HG02938 (cell line): Measurements from ENCODE around the gene IQCK.

Experiments
- ATAC-seq: cut with Tn5 transposase; IDR thresholded peaks from one replicate; pipeline ENCODE4 v1.9.1; 2021; ENCODE audit warnings: mild to moderate bottlenecking, moderate library complexity; ENCODE audit not compliant: unreplicated experiment

IQCK gene

DNA sequence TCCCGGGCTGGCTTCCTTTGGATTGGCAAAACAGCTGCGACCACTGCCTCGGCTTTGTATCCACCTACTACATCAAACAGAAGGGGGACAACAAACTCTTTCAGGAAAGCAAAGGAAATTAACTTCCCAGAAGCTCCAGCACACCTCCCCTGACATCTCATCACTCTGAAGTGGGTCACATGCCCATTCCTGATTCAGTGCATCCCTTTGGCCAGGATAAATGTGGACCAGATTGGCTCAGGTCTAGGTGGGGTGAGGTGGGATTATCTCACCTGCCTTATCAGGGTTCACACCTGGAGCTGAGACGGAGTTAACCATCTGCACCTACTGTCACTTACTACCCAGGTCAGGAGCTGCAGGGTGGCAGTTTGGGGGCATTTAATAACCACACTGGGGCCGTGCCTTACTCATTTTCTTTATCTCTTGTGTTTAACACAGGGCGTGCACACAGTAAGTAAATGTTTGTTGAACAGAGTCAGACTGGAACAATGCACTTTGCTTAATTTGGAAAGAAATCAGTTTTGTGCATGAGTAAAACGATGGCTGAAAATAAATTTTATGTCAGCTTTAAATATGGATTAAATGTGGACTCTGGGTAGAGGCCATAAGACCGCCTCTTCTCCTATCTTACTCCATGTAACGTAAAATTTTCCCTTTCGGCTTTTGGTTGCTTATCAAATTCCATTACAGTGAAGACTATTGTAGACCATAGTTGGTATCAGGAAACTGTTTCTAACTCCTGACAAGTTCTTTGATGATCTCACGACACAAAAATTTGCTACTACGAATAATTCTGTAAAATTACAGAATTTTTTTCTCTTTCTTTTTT lies 36.0 kb downstream of the IQCK start:
- ATAC-seq: no peak

DNA sequence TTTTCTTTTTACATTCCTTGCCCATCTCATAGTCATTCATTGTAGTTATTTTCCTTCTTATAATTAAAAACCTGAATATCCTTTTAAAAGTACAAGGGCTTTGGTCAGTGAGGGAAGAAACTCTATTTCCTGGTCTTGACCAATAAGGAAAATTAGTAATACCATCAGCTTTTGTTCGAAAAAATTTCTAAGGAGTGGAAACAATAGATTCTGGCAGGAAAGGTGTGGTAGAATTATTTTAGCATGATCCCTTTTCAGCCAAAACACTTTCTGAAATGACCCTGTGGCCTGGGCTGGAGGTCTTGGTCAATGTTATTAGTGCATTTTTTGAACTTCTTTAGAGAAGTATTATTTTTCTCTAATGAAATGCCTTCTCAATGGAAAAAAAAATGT lies 36.6 kb downstream of the IQCK start:
- ATAC-seq: no peak

DNA sequence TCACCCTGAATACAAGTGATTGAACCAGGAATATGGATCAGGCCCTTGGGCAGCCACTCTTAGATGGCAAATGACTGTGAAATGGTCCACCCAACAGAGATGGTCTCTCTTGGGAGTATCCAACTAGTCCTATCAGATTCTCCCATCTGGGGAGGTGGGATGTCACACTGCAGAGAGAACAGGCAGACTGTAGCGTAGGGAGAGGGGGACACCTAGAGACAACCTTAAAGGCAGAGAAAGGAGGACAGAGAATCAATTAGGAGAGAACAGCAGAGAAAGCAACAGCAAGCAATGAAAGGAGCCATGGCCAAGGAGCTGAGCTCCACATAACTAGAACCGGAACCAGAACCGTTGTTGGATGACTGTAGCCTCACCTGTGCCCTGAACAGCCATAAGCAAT lies 37.2 kb downstream of the IQCK start:
- no peak for ATAC-seq

DNA sequence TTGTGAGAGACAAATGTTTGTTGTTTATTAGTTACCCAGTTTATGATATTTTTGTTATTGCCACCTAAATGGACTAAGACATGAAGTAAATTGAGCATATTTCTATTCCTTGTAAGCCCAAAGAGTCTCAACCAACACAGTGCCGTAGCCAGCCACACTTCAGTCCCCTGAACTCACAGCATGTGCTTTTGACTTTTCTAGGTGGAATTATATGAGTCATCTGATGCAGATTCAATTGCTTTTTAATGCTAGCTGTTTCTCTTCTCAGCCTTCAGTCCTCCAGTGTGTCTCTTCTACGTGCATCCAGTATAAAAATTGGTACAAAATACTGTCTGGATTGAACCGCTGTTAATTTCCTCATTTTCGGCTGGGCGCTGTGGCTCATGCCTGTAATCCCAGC lies 39.0 kb downstream of the IQCK start:
- ATAC-seq: no peak

DNA sequence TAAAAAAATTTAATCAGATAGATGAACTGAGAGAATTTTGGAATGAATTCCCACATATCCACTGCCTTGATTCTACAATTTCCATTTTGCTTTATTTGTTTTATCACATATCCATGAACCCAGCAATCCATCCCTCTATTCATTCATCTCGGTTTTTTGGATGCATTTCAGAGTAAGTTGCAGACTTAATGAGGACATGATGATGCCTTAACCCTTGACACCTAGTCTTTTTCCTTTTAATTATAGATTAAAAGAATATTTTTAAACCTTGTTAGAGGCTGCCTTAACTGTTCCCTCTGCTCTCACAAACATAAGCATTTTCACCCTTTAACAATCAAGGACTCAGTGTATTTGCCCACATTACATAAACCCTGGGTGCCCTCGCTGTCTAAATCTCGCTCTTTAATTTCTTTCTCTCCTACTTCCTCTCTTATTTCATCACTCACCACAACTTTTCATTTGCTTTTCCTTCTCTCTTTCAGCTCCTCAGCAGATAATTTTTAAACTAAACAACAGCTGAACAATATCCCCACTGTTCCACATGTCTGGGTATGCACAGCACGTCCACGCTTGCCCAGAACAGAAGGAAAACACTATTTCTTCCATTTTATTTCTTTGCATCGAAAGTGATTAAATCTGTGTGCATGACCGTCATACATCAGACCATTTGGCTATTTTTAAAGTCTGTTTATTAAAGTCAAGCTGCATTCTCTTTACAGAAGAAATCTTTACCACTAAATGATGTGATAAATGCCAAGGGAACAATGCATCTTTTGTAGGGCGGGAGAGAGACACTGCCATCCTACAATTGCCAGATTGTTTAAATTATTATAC lies 39.9 kb downstream of the IQCK start:
- no peak for ATAC-seq

DNA sequence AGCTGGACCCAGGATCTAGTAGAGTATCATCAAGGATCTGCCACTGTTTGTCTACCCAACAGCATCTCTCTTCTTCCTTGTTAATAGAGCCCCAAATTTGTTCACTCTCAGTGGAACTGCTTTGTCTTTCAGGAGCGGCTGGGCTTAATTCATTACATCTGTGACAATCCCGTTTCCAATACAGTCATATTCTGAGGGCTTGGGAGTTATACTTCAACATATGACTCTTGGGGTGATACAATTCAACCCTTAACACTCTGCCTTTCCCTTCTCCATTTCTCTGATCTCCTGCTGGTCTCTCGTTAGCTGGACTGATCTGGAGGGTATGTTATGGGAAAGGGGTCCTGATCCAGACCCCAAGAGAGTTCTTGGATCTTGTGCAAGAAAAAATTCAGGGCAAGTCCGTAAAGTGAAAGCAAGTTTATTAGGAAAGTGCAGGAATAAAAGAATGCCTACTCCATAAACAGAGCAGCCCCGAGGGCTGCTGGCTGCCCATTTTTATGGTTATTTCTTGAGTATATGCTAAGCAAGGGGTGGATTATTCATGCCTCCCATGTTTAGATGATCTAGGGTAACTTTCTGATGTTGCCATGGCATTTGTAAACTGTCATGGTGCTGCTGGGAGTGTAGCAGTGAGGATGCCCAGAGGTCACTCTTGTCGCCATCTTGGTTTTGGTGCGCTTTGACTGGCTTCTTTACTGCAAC lies 42.4 kb downstream of the IQCK start:
- ATAC-seq: no peak

DNA sequence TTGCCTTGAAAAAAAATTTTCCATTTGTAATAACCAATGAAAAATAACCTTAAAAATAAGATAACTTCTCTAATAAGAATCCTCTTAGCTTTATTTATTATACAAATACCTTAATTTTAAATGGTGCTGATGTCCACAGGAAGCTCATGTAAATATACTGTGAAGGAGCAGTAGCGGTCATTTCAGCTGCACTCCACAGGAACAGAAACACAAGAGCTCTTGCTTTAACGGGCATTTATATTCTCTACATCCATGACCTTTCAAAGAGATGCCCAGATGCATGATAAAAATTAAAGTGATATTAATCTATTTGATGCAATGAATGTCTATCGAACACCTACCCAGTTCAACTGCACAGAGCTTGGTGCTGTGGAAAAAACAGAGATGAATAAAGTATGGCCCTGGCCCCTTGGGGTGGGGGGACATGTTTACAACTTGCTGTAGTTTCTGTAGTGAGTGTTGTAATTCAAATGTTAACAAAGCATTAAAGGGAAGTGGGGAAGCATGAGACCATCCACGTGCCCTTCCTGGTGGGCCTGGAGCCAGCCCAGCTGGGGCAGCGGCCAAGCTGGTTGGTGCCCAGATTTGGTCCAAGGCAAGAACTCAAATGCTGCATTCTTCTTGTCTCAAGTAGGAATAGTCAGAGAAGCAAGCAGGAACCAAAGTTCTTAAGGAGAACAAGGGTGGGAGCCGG lies 47.9 kb downstream of the IQCK start:
- no peak for ATAC-seq

DNA sequence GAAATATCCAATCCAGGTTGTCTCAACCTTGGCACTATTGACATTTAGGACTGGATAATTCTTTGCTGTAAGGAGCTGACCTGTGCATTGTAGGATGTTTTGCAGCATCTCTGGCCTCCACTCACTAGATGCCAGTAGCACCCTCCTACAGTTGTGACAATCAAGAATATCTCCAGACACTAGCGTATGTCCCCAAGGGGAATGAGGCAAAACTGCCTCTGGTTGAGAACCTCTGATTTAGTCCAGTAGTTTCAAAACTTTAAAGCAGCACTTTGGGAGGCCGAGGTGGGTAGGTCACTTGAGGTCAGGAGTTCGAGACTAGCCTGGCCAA lies 48.4 kb downstream of the IQCK start:
- no peak for ATAC-seq

DNA sequence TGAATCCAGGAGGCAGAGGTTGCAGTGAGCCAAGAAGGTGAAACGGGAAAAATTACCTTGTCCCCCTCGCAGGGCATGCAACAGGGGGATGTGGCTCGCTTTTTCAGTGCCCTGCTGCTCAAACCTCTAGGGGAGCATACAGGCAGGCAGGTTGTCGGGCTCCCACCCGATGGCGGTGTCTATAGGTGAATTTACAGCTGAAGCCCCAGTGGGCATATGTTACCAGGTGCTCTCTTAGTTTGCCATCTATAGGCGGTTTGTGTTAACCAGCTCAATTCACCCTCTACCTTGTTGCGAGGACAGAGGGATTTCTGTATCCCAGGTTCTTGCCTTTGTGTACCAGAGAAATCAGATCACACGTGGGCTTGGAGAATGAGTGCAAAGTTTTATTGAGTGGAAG lies 48.9 kb downstream of the IQCK start:
- no peak for ATAC-seq

DNA sequence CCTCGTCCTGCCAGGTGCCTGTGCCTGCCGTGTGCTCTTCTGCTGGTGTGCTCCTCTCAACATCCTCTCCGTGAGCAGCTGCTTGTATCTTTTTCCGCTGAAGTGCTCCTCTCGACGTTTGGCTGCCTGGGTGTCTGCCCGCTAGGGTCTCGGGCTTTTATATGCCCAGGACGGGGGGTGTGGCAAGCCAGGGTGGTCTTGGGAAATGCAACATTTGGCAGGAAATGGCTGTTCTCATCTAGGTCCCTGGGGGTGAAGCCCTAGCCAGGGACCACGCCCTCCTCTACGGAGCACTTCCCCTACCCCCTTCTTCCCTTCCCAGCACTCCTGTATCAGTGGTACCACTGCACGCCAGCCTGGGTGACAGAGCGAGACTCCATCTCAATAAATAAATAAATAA lies 49.4 kb downstream of the IQCK start:
- ATAC-seq: no peak

DNA sequence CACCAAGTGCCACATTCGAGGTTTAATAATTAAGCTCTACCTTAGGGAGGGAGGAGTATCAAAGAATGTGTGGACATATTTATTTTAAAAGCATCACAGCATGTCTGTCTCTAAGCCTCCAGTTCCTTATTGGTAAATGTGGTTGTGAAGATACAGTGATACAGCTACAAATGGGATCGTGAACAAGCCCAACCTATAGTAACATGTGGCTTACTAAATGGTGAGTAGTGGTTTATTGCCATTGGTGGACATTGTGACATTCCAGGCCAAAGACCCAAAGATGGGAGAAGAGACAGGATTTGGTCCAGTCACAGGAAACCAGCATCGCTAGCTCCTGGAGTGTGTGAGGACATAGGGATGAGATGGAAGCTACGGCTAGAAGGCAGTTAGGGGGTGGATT lies 51.2 kb downstream of the IQCK start:
- ATAC-seq: no peak

DNA sequence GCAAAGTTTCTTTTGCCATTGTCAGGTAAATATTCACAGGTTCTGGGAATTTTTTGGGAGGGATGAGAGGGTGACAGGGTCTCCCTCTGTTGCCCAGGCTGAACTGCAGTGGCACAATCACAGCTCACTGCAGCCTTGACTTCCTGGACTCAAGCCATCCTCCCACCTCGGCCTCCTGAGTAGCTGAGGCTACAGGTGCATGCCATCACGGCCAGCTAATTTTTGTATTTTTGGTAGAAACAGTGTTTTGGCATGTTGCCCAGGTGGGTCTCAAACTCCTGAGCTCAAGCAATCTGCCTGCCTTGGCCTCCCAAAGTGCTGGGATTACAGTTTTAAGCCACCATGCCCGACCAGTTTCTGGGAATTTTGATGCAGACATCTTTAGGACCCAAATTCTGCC lies 53.0 kb downstream of the IQCK start:
- ATAC-seq: no peak

DNA sequence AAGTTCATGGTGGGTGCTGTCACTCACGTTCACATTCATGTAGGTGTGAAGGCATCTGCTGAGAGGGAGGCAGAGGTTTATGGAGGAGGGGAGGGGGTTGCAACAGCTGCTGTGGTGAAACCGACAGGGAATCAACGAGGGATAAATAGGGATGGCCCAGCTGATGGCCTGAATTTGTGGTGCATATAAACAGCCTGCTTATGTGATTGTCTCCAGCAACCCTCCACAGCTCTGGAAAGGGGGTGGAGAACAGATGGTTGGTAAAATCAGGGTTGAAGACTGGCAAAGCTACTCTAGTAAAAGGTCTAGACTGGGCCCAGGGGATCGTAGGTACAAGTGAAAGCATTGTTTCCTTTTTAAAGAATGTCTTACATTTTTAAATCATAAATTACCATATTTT lies 53.7 kb downstream of the IQCK start:
- no peak for ATAC-seq

DNA sequence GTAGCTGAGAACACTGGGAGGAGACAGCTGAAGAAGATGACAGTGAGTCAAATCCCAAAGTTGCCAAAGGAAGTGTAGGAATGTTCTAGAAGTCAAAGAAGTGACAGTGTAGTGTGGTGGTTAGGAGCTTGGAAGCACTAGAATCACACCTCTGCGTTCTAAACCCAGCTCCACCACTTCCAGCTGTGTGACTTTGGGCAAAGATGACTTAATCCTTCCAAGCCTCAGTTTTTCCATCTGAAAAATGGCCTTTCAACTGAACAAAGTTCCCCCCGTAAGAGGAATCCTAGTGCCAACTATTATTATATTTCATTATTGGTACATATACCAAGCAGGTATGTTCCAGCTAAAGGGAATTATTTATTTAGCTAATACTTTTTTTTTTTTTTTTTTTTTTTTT lies 56.0 kb downstream of the IQCK start:
- ATAC-seq: no peak

DNA sequence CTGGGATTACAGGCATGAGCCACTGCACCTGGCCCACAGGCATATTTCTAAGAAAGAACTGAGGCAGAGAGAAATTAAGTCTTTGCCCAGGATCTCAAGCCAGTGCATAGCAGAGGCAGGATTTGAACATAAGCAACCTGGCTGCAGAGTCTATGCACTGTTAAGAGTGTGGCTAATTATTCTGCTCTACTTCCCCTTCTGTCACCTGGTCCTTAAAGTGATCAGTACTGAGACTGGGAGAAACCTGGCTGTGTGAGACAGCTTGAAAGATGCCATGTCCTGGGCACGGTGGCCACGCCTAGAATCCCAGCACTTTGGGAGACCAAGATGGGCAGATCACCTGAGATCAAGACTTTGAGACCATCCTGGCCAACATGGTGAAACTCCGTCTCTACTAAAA lies 58.1 kb downstream of the IQCK start:
- ATAC-seq: no peak

DNA sequence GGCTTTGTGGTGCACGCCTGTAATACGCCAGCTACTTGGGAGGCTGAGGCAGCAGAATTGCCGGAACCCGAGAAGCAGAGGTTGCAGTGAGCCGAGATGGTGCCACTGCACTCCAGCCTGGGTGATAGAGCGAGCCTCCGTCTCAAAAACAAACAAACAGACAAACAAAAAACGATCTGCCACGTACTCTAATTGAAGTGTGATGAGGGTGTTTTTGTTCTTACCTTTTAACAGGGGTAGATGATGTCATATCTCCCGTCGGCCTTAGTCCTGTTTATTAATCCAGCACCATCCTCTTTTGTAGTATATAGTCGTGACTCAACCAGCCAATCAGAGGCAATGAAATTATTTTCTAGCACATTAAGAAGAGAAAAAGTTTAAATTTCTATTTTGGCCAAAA lies 58.5 kb downstream of the IQCK start:
- no peak for ATAC-seq

DNA sequence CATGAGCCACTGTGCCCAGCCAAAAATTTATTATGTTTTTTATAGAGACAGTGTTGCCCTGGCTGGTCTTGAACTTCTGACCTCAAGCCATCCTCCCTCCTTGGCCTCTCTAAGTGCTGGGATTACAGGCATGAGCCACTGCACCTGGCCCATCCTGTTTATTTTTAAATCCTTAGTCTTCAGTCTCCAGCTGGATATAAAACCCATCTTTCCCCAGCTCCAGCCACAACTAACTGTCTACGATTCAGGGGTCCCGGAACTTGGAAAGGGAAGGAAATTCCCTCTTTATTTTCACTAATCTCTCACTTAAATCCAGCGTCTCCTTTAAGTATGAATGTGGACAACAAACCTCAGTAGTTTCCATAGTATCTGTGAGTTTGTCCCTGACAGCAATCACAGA lies 62.2 kb downstream of the IQCK start:
- ATAC-seq: no peak

DNA sequence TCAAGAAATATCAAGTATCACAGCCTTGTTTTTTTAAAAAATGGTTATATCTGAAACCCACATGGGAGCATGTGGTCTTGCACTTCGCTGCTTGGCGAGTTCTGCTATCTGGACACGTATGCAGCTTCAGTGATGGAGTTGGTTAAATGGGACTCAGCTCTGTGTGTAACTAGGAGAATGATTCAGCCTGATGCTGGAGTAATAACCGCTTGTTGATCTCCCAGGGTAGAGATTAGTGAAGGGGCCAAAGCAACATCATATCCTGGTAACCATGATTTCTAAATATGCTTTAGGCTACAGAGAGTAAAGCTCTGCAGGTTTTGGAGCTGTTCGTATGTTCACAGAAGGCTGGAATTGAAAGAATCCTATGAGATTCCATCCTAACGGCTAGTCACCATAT lies 63.2 kb downstream of the IQCK start:
- ATAC-seq: no peak

DNA sequence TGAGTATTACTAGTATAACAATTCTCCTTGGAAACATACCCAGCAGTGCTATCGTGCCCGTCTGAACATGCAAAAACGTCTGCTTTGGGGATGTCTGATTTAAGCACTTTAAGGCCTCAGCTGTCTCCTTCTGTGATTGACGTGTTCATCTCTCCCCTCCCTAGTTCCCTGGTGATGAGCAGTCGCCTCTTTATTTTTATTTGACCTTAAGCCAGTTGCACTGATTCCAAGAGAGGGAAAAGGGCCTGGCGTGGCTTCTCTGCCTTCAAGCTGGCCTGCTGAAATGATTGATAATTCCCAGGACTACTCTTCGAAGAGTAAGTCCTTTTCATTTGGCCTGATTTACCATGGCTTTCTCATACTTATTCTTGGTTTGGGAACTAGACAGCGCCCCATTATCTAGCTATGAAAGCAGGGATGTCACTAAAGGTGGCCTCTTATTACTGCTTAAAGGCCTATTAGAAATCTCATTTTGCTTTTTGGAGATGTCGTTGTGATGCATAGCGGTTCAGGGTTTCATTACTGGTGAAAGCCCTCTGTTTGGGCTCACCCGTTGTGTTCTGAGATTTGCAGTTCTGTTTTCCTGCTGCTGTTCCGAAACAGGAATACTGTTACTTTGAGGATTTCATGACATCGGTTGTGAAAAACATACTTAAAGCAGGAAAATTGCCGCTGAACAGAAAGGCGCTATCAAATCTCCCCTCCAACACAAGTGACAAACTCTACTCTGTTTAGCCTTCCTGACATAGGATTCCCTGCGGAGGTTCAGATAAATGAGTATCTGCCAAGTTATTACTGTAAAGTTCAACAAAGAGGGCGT lies 65.5 kb downstream of the IQCK start:
- no peak for ATAC-seq

DNA sequence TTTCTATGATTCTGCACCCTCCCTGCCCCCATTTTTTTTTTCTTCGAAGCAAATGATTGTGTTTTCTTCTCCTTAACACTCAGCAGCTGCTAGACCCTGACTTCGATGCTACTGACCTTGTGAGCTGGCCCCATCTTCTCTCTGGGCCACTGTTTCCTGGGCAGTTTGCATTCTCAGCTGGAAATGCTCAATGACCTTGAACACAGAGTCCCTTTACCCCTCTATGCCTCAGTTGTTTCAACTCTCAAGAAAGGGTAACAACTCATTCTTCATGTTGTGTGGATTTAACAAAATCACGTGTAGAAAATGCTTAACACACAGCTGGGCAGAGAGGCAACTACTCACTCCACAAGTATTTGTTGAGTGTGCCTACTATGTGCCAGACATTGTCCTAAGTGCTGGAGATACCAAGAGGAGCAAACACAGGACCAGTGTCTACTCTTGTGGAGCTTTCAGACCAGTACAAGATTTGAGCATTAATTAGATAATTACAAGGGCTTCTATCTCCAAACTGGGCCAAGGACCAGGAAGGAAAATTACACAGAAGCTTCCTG lies 66.2 kb downstream of the IQCK start:
- ATAC-seq: no peak
